GM19099 (cell line): ENCODE results near the gene IL4R.

Experiments
- POLR2A ChIP-seq: IDR thresholded peaks from 3 replicates; pipeline ENCODE4 v1.6.1; 2011; ENCODE audit warnings: low read depth; ENCODE audit not compliant: insufficient read length; ENCODE audit errors: extremely low read depth

Gene IL4R

GRCh38 chr16:27351989-27352388, 38.2 kb downstream of the IL4R start:
- no peak for TF ChIP-seq POLR2A

DNA sequence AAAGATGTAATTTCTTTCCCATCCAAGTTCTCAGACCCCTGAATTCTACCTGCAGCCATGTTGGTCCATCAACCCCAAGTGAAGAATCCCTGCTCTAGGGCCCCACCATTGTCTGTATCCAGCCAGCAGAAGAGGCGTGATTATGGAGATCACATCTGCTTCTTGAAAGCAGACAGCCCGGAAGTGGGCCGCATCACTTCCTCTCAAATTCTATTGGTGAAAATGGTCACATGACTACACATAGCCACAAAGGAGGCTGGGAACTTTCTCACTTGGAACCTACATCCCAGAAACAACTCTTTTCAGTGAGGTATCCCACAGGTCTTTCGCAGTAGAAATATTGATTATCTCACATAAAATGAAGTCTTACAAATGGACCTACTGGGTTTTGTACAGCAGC, 40.1 kb downstream of the IL4R start:
- no peak for TF ChIP-seq POLR2A

DNA sequence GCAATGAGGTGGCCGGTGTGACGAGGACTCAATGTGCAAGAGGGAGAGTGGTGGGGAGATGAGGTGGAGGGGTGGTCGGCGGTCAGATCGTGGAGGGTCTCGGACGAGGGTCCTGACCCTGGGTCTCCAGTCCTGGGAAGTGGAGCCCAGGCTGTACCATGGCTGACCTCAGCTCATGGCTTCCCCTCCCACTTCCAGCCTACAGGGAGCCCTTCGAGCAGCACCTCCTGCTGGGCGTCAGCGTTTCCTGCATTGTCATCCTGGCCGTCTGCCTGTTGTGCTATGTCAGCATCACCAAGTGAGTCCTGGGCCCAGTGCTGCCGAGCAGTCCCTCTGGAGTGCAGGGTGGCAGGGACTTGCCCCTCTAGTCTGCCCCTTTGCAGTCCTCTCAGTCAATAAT, 41.8 kb downstream of the IL4R start:
- no peak for TF ChIP-seq POLR2A

DNA sequence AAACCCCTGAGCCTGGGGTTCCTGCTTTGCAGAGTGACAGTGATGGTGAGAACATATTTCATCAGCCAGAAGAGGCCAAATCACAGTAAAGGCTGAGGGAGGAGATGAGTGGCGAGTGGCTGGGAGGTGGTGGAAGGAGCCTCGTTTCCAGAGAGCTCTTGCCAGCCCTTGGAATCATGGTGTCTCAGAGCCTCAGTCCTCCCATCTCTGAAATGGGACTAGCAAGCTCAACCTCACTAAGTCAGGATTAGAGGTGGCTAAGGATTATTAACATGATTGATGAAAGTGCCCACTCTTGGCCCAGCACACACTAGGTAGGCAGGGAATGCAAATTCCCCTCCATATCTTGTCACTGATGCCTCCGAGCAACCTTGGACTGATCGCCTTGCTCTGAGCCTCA, 43.0 kb downstream of the IL4R start:
- TF ChIP-seq POLR2A = no peak

- TF ChIP-seq POLR2A = no peak
Measured at GRCh38 chr16:27359051-27359450, 45.3 kb downstream of the IL4R start.

GRCh38 chr16:27359615-27360014, 45.8 kb downstream of the IL4R start:
- no peak for TF ChIP-seq POLR2A

GRCh38 chr16:27361987-27362386, 48.2 kb downstream of the IL4R start:
- no peak for TF ChIP-seq POLR2A

DNA sequence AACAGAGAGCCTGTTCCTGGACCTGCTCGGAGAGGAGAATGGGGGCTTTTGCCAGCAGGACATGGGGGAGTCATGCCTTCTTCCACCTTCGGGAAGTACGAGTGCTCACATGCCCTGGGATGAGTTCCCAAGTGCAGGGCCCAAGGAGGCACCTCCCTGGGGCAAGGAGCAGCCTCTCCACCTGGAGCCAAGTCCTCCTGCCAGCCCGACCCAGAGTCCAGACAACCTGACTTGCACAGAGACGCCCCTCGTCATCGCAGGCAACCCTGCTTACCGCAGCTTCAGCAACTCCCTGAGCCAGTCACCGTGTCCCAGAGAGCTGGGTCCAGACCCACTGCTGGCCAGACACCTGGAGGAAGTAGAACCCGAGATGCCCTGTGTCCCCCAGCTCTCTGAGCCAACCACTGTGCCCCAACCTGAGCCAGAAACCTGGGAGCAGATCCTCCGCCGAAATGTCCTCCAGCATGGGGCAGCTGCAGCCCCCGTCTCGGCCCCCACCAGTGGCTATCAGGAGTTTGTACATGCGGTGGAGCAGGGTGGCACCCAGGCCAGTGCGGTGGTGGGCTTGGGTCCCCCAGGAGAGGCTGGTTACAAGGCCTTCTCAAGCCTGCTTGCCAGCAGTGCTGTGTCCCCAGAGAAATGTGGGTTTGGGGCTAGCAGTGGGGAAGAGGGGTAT, 48.9 kb downstream of the IL4R start:
- no peak for TF ChIP-seq POLR2A

GRCh38 chr16:27363246-27363632, 49.5 kb downstream of the IL4R start:
- no peak for TF ChIP-seq POLR2A

- TF ChIP-seq POLR2A = no peak
Measured at GRCh38 chr16:27363797-27364196, 50.0 kb downstream of the IL4R start.

GRCh38 chr16:27364493-27365141, 50.8 kb downstream of the IL4R start:
- no peak for TF ChIP-seq POLR2A

- TF ChIP-seq POLR2A = no peak
Measured at GRCh38 chr16:27365142-27366089, 51.6 kb downstream of the IL4R start.

DNA sequence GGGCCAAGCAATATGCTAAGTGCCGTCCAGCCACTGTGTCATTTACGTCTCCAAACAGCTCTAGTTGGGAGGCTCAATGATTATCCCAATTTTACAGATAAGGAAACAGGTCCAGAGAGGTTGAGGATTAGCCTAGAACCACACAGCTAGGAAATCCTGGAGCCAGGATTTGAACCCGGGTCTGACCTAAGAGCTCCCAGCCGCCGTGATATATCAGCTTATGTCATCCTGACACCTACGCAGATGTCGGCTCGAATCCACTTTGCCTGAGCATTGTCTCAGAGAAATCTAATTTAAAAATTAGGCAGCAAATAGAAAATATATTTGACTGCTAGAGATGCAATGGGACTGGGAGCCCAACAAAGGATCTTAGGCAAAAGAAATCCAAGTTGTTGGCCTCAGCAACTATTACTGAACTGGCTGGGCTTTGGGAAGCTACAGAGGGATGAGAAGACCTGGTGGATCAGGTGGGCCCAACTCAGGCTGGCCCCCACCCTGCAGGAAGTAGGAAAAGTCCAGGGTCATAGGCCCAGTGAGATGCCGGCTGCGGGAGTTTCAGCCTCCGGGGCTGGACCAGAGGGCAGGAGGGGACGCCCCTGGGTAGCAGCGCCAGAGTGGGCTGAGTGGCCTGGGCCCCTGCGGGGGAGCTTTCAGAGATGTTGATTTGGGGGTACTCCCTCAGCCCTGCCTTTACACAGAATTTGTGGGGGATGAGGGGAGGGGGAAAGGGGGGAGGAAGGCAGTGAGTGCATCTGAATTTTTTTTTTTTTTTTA, 53.1 kb downstream of the IL4R start:
- TF ChIP-seq POLR2A = no peak

DNA sequence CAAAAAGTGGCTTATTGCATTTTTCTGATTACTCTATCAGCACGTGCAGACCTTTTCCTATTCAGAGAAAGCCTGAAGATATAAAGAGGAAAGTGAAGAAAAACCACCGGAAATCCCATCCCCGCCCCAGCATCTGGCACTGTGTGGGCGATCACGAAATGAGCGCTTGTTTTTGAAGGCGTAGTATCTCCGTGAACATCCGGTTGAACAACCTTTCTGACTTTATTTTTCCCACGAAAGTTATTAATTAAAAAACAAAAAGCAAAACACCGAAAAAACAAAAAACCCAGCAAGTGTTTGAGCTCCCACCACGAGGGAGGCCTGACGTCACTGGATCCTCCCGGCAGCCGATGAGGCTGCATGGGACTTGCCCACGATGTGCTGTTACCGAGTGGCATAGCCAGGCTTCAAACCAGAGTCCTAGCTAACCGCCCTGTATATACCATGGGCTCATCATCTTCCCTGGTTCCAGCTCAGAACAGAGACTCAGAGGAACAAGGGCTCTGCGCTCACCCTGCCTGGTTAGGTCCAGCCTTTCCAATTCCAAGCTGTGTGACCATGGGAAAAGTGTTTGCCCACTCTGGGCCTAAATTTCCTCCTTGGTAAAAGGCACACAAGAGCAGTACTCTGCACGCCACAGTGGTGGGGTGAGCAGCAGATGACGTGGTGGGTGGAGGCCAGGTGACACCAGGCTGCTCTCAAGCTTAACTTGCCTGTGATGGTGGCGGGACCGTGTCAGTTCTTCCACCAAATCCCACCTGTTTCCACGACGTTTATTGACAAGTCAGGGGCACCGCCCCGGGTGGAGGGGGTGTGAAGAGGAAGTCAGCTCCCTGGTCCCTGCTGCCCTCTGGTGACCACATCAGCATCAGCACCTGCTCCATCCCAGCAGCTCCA, 53.9 kb downstream of the IL4R start:
- TF ChIP-seq POLR2A = peak; percentile 3
